Right hindlimb (tissue), 1 donor: ENCODE measurements around the gene PDIA6.
"Not testable (repeated sequence)": the region's sequence is repeated elsewhere in the genome, so short reads cannot be mapped to it uniquely, and the experiment has no call there.

Source experiments
- DNase-seq: peaks from one replicate; pipeline ENCODE4 v3.0.0-alpha.2; 2018

Gene PDIA6

DNA sequence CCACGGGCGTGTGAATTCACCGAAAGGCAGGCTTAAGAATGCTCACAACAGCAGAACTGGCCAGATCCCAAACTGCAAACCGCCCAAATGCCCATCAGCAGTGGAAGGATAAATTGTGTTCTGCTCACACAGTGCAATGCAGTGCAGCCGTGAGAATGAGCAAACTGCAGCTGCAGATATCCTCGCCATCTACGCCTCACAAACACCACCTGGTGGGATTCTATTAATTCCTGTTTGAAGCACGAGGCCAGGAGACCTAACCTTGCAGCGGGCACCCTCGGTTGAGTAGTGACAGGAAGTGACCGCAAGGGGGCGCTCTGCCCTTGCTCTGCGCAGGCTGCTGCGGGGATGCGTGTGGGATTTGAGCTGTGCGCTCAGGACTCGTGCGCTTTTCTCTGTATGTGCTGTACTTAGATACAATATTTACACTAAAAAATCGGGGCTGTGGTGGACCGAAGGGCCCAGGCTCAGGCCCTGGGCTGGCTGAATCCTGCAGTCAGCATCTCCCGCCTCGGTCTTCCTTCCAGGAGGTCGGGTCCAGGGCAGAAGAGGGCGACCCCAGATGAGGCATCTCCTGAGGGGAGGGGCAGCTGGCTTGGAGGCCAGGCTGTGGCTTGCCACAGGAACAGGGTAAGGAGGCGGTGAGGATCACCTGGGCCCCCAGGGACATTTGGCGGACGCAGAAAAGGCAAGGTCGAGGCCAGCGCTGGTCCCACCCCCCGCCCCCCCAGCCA is 19.8 kb upstream of the PDIA6 start:
- peak; percentile 85 for DNase-seq

GRCh38 chr2:10831400-10831985 is 18.9 kb upstream of the PDIA6 start:
- no peak for DNase-seq

DNA sequence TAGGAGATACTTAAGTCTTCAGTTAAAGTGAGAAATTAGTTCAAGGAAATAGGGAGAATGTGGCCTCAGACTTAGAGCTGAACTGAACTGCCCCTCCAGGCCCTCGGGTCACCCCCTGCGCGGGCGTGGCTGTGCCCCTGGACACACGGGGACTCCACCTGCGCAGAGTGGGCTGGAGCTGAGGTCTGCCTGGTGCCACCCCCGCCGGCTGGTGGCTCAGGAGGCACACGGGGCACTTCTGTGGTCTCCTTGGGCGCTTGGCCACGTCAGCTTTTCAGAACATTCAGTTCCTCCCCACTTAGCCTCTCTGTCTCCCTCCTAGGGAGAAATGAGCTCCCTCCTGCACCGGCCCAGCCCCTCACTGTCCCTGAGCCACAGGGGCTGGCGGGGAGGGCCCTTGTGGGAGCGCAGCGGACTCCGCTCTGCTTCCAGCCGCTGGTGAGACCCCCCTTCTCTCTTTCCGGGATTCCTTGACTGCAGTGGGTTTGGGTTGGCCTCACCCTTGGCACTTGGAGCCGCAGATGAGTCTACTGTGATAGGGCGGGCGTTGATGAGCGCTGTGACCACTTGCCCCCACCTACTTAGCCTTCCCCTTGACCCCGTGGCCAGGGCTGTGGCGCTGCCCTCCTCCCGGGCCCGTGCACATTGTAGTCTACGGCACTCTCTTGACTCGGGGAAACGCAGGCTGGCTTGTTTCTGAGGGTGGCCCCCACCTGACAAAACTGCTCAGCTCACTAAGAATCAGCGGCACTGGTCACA is 18.2 kb upstream of the PDIA6 start:
- DNase-seq, result no peak

- DNase-seq, result no peak
Observed at GRCh38 chr2:10830203-10830602, 17.6 kb upstream of the PDIA6 start.

DNA sequence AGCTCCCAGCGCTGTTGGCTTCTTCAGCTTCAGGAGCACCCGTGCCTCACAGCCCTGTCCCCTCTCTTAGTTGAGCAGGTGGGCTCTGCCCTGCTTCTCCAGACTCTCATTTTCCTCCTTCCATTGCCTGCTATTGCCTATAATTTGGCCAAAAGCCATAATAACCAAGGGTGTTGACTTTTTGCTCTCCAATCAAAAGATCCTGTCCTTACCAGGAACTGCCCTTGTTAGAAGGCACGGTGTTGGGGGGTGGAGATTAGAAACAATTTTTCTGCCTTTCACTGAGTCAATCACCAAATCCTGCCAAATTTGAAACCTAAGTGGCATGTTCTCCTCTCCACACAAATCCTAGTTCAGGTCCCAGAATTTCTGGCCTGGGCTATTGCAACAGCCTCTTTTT is 16.7 kb upstream of the PDIA6 start:
- no peak for DNase-seq

DNA sequence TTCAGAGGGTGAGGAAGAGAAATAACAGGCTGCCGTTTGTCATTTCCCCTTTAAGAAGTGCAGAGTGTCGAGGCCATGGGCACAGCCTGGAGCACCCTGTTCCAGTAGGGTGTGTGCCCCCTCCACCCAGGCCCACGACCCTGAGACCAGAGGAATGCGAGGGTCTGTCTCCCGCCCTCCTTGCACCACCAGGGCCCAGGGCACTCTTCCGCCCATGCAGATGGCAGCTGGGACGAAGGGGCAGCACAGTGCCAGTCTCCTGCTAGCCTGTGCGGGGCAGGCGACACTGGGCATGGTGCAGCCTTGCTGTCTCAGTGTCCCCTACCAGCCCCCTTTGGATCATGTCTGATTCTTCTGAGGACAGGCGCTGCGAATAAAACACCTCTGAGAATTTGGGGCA is 15.8 kb upstream of the PDIA6 start:
- no peak for DNase-seq

DNA sequence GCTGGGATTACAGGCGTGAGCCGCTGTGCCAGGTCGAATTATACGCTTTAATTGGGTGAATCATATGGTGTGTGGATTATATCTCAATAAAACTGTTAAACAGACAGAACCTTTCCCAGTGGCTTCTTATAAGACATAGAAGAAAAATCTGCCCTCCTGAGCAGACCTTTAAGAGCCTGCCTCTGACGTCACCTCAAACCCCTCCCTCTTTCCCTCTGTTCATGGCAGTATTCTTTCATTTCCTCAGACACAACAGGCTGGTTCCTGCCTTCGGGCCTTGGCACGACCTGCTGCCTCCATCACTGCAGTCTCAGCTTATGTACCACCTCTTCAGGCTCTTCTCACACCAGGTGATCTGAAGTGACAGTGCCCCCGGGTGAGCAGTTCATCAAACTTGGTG is 14.0 kb upstream of the PDIA6 start:
- DNase-seq, result no peak

GRCh38 chr2:10826026-10826425 is 13.4 kb upstream of the PDIA6 start:
- no peak for DNase-seq

DNA sequence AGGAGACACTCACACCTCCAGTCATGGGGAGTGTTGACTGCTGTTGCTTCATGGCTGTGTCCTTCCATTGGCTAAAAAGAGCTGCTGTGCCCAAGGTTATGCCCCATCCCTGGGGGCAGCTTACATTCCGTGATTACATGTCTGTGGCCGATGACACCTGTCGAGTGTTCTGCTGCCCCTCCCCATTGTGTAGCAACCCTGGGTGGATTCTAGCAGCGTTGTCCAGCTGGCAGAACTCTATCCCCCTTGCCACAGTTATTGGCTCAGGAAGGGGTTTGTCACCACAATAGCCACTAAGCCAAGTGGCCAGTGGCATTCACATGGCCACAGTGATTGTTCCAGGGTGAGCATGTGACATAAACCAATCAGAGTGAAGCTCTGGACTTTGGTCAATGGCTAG is 11.6 kb upstream of the PDIA6 start:
- DNase-seq, result no peak

DNA sequence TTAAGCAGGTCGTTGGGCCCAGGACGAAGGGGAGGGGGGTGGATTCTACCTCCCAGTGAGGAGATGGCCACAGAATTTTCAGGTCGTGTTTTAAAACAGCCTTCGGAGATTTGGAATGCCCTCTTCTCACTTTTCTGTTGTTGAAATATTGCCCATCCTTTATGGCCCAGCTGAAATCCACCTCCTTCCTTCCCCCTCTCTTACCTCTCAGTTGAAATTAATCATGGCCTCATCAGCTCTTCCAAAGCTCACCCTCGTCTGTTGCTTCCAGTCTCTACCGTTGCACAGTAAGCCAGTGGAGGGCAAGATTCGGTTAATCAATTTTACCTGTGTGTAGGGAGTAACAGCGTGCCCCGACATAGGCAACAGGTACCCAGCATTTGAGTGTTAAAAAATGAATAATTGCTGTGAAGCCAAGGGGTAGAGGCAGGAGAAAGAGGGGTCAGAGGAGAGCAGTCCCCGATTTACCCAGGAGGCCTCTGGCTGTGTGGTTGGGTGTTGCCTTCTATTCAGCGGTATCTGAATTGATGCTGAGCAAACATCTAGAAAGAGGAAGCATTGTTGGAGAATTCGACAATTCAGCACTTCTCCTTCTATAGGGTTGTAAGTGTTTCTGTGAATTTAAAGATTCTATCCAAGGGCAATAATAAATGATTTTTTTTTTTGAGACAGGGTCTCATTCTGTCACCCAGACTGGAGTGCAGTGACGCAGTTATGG is 8.6 kb upstream of the PDIA6 start:
- no peak for DNase-seq

DNA sequence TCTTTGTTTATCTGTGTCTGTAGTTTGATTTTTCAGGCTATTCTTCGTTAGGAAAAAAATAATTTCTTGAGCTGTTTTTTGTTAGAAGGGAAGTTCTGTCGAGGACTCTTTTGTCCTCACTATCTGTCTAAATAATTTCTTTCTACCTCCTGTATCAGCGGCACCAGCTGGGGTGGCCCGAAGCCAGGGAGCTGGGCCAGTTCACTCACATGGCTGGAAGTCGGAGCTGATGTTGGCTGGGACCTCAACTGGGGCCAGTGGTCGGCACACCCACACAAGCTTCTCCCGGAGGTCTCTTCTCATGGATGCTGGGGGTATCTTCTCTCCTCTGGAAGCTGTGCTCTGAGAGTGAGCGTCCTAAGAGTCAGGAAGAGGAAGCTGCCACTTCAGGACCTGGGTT is 8.0 kb upstream of the PDIA6 start:
- no peak for DNase-seq

- DNase-seq, result no peak
Observed at GRCh38 chr2:10819714-10820314, 7.2 kb upstream of the PDIA6 start.

DNA sequence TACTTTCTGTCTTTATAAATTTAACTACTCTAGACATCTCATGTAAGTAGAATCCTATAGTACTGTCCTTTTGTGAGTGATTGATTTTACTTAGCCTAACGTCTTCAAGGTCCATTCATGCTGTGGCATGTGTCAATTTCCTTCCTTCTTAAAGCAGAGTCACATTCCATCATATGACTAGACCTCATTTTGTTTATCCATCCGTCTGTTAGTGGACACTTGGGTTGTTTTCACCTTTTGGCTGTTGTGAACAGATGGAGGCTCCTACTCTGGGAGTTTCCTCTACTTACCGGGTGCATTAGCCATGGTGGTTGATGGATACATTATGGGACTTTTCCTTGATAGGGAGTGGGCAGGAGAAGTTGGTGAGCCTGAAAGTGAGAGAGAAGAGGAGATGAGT is 6.4 kb upstream of the PDIA6 start:
- no peak for DNase-seq

- DNase-seq, result not testable (repeated sequence)
Observed at GRCh38 chr2:10818305-10818704, 5.7 kb upstream of the PDIA6 start.

DNA sequence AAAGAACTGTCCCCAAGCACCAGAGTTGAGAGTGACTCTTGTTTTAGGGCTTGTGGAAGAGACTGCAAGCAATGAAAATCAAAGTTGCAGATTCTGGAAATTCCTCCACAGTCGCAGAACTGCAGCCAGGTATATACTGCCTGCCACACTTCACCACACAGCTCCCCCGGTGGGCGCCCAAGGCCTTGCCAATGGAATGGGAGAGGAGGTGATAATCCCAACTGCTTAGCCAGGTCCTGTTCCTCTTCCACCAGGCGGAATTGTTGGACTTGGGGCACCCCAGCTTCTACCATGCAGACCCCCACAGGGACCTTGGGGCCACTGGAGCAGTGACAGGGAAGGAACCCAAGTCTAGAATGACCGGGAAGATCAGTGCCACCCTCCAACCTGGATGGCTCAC is 4.8 kb upstream of the PDIA6 start:
- DNase-seq, result no peak

- DNase-seq, result no peak
Observed at GRCh38 chr2:10814571-10815331, 2.2 kb upstream of the PDIA6 start.

GRCh38 chr2:10814142-10814541 is 1.6 kb upstream of the PDIA6 start:
- no peak for DNase-seq

GRCh38 chr2:10813163-10814138 is 866 bp upstream of the PDIA6 start:
- DNase-seq, result not testable (repeated sequence)

DNA sequence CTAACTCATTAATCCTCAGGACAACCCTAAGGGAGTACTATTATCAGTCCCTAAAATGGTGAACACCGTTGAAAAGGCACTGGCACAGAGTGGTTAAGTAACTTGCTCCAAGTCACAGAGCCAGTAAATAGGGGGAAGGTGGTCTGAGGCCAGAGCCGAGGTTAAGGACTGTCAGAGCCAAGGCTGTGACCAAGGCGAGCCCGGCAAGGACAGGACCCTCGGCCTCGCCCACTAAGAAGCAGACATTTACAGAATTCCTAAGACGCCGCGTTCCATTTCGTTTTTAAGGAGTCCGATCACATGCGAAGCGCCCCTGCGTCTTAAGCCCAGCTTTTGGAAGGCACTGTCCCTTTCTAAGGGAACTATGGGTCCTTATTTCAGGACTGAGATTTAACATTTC is 1.1 kb downstream of the PDIA6 start:
- DNase-seq, result no peak

DNA sequence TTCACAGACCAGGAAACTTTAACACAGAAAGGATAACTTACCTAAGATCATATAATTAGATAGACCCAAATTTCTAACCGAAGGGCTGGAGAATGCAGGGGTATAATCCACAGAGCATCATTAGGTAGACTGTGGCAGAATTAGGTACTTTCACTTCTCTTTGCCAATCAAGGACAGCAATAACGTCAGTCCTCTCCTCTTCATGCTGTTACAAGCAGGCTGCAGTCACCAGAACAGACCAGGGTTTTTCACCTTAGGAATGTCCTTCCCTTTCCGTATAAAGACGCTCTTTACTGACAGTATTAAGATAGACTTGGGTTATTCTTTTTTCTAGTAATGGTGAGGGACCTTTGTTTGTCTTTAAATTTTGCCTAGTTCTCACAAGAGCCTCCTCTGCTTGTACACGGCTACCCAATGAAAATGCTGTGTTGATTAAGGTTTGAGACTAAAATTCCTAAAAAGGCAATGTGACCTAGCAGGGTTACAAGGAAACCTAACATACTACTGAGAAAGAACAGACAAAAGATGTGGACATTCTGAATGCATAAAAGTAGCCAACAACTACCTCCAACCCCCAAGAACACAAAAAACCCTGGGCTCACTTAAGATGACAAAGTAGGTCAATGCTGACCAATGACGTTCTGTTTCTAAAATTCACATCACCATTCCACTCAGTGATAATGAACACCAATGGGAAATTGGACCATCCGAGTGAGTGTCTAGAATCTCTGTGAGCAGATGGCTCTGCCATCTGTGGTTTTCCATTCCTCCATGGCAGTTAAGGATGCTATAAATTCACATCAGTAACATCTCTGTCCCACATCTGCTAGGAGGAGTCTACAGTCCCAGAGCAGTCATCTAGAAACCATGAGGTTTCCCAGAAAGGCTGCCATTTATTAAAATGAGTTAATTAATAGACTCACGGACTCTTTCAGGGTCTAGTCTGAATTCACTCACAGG is 2.1 kb downstream of the PDIA6 start:
- DNase-seq, result no peak
